ENCODE measurements around the gene OPRL1.

Gene OPRL1

DNA sequence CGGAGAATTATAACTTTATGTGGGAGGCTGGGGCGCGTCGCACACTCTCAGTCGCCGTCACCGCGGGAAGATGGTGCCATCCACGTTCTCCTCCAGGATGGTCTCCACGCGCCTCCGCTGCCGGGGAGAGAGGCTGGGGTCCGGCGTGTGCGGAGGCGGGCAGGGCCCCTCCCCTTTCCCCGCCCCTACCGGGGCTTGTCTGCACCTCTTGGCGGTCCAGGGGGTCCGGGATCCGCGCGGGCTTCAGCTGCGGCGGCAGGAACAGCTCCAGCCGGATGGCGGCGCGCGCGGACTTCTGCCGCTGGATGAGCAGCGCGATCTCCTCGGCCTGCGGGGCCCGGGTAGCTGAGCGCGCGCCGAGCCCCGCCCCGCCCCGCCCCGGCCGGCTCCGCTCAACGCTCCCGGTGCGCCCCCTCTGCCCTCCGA lies 3.5 kb downstream of the OPRL1 start (continued):
- TF ChIP-seq, protein P1, sequence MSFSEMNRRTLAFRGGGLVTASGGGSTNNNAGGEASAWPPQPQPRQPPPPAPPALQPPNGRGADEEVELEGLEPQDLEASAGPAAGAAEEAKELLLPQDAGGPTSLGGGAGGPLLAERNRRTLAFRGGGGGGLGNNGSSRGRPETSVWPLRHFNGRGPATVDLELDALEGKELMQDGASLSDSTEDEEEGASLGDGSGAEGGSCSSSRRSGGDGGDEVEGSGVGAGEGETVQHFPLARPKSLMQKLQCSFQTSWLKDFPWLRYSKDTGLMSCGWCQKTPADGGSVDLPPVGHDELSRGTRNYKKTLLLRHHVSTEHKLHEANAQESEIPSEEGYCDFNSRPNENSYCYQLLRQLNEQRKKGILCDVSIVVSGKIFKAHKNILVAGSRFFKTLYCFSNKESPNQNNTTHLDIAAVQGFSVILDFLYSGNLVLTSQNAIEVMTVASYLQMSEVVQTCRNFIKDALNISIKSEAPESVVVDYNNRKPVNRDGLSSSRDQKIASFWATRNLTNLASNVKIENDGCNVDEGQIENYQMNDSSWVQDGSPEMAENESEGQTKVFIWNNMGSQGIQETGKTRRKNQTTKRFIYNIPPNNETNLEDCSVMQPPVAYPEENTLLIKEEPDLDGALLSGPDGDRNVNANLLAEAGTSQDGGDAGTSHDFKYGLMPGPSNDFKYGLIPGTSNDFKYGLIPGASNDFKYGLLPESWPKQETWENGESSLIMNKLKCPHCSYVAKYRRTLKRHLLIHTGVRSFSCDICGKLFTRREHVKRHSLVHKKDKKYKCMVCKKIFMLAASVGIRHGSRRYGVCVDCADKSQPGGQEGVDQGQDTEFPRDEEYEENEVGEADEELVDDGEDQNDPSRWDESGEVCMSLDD (tag by site-specific recombination; IDR thresholded peaks at IDR 0.05) = peak; percentile 87
- TF ChIP-seq ZBTB17 (tag by site-specific recombination; IDR thresholded peaks at IDR 0.05) (peak; percentile 47; the same call in 1 of the 2 replicates), ZBTB1 (tag by site-specific recombination; IDR thresholded peaks at IDR 0.05) (0 out of 2 replicates have a peak, but pooled peaks have one; percentile 33), GLIS2 (tag by site-specific recombination; IDR thresholded peaks at IDR 0.05) (peak; percentile 82), SP2 (tag by site-specific recombination; IDR thresholded peaks at IDR 0.05) (peak; percentile 90), KLF10 (tag by site-specific recombination; IDR thresholded peaks at IDR 0.05) (peak; percentile 56; the same call in 1 of the 2 replicates), ZNF560 (tag by site-specific recombination; IDR thresholded peaks at IDR 0.05; ENCODE audit: borderline replicate concordance) (no peak), KLF8 (tag by site-specific recombination; IDR thresholded peaks at IDR 0.05) (peak; percentile 77), ZIC2 (tag by site-specific recombination; IDR thresholded peaks at IDR 0.05) (peak; percentile 47; the same call in 1 of the 2 replicates), ZEB2 (tag by site-specific recombination; IDR thresholded peaks at IDR 0.05) (peak; percentile 89; the same call in 1 of the 2 replicates), ZNF791 (tag by site-specific recombination; IDR thresholded peaks at IDR 0.05) (no peak), SP3 (tag by site-specific recombination; IDR thresholded peaks at IDR 0.05) (peak; percentile 85), ZNF350 (tag by site-specific recombination; IDR thresholded peaks at IDR 0.05) (no peak), ZNF423 (tag by site-specific recombination; IDR thresholded peaks at IDR 0.05) (peak; percentile 98), FEZF1 (tag by site-specific recombination; IDR thresholded peaks at IDR 0.05) (peak; percentile 74), ZFHX2 (tag by site-specific recombination; conservative IDR thresholded peaks at IDR 0.05) (peak; percentile 52), KLF16 (tag by site-specific recombination; IDR thresholded peaks at IDR 0.05) (peak; percentile 54; the same call in 1 of the 2 replicates), ZNF175 (tag by site-specific recombination; IDR thresholded peaks at IDR 0.05) (no peak), ZBTB8A (tag by site-specific recombination; IDR thresholded peaks at IDR 0.05) (peak; percentile 49)
- TF ChIP-seq, protein P2, sequence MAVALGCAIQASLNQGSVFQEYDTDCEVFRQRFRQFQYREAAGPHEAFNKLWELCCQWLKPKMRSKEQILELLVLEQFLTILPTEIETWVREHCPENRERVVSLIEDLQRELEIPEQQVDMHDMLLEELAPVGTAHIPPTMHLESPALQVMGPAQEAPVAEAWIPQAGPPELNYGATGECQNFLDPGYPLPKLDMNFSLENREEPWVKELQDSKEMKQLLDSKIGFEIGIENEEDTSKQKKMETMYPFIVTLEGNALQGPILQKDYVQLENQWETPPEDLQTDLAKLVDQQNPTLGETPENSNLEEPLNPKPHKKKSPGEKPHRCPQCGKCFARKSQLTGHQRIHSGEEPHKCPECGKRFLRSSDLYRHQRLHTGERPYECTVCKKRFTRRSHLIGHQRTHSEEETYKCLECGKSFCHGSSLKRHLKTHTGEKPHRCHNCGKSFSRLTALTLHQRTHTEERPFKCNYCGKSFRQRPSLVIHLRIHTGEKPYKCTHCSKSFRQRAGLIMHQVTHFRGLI (tag by site-specific recombination; IDR thresholded peaks at IDR 0.05) = 0 out of 2 replicates have a peak, but pooled peaks have one; percentile 15
- TF ChIP-seq, protein P3, sequence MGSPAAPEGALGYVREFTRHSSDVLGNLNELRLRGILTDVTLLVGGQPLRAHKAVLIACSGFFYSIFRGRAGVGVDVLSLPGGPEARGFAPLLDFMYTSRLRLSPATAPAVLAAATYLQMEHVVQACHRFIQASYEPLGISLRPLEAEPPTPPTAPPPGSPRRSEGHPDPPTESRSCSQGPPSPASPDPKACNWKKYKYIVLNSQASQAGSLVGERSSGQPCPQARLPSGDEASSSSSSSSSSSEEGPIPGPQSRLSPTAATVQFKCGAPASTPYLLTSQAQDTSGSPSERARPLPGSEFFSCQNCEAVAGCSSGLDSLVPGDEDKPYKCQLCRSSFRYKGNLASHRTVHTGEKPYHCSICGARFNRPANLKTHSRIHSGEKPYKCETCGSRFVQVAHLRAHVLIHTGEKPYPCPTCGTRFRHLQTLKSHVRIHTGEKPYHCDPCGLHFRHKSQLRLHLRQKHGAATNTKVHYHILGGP (tag by site-specific recombination; IDR thresholded peaks at IDR 0.05) = no peak
- TF ChIP-seq, protein P4, sequence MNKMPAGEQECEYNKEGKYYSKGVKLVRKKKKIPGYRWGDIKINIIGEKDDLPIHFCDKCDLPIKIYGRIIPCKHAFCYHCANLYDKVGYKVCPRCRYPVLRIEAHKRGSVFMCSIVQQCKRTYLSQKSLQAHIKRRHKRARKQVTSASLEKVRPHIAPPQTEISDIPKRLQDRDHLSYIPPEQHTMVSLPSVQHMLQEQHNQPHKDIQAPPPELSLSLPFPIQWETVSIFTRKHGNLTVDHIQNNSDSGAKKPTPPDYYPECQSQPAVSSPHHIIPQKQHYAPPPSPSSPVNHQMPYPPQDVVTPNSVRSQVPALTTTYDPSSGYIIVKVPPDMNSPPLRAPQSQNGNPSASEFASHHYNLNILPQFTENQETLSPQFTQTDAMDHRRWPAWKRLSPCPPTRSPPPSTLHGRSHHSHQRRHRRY (tag by site-specific recombination; IDR thresholded peaks at IDR 0.05) = no peak
- TF ChIP-seq, protein P5, sequence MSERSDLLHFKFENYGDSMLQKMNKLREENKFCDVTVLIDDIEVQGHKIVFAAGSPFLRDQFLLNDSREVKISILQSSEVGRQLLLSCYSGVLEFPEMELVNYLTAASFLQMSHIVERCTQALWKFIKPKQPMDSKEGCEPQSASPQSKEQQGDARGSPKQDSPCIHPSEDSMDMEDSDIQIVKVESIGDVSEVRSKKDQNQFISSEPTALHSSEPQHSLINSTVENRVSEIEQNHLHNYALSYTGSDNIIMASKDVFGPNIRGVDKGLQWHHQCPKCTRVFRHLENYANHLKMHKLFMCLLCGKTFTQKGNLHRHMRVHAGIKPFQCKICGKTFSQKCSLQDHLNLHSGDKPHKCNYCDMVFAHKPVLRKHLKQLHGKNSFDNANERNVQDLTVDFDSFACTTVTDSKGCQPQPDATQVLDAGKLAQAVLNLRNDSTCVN (tag by site-specific recombination; optimal IDR thresholded peaks at IDR 0.05) = peak; percentile 81
- TF ChIP-seq, protein P6, sequence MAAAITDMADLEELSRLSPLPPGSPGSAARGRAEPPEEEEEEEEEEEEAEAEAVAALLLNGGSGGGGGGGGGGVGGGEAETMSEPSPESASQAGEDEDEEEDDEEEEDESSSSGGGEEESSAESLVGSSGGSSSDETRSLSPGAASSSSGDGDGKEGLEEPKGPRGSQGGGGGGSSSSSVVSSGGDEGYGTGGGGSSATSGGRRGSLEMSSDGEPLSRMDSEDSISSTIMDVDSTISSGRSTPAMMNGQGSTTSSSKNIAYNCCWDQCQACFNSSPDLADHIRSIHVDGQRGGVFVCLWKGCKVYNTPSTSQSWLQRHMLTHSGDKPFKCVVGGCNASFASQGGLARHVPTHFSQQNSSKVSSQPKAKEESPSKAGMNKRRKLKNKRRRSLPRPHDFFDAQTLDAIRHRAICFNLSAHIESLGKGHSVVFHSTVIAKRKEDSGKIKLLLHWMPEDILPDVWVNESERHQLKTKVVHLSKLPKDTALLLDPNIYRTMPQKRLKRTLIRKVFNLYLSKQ (tag by site-specific recombination; IDR thresholded peaks at IDR 0.05; ENCODE audit: borderline replicate concordance) = no peak
- TF ChIP-seq, protein P7, sequence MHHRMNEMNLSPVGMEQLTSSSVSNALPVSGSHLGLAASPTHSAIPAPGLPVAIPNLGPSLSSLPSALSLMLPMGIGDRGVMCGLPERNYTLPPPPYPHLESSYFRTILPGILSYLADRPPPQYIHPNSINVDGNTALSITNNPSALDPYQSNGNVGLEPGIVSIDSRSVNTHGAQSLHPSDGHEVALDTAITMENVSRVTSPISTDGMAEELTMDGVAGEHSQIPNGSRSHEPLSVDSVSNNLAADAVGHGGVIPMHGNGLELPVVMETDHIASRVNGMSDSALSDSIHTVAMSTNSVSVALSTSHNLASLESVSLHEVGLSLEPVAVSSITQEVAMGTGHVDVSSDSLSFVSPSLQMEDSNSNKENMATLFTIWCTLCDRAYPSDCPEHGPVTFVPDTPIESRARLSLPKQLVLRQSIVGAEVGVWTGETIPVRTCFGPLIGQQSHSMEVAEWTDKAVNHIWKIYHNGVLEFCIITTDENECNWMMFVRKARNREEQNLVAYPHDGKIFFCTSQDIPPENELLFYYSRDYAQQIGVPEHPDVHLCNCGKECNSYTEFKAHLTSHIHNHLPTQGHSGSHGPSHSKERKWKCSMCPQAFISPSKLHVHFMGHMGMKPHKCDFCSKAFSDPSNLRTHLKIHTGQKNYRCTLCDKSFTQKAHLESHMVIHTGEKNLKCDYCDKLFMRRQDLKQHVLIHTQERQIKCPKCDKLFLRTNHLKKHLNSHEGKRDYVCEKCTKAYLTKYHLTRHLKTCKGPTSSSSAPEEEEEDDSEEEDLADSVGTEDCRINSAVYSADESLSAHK (tag by site-specific recombination; IDR thresholded peaks at IDR 0.05) = 0 out of 2 replicates have a peak, but pooled peaks have one; percentile 40
- TF ChIP-seq, protein P8, sequence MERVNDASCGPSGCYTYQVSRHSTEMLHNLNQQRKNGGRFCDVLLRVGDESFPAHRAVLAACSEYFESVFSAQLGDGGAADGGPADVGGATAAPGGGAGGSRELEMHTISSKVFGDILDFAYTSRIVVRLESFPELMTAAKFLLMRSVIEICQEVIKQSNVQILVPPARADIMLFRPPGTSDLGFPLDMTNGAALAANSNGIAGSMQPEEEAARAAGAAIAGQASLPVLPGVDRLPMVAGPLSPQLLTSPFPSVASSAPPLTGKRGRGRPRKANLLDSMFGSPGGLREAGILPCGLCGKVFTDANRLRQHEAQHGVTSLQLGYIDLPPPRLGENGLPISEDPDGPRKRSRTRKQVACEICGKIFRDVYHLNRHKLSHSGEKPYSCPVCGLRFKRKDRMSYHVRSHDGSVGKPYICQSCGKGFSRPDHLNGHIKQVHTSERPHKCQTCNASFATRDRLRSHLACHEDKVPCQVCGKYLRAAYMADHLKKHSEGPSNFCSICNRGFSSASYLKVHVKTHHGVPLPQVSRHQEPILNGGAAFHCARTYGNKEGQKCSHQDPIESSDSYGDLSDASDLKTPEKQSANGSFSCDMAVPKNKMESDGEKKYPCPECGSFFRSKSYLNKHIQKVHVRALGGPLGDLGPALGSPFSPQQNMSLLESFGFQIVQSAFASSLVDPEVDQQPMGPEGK (tag by site-specific recombination; IDR thresholded peaks at IDR 0.05) = peak; percentile 52; the same call in 1 of the 2 replicates

Measured in HEK293 (cell line).